GM19023 (cell line): Measurements from ENCODE around the gene VSIG10.
"Not testable (repeated sequence)": the region's sequence is repeated elsewhere in the genome, so short reads cannot be mapped to it uniquely, and the experiment has no call there.

ENCODE experiments used
- ATAC-seq: cut with Tn5 transposase; IDR thresholded peaks from one replicate; pipeline ENCODE4 v1.9.1; 2021; ENCODE audit warnings: mild to moderate bottlenecking, moderate library complexity; ENCODE audit not compliant: unreplicated experiment

The VSIG10 gene

DNA sequence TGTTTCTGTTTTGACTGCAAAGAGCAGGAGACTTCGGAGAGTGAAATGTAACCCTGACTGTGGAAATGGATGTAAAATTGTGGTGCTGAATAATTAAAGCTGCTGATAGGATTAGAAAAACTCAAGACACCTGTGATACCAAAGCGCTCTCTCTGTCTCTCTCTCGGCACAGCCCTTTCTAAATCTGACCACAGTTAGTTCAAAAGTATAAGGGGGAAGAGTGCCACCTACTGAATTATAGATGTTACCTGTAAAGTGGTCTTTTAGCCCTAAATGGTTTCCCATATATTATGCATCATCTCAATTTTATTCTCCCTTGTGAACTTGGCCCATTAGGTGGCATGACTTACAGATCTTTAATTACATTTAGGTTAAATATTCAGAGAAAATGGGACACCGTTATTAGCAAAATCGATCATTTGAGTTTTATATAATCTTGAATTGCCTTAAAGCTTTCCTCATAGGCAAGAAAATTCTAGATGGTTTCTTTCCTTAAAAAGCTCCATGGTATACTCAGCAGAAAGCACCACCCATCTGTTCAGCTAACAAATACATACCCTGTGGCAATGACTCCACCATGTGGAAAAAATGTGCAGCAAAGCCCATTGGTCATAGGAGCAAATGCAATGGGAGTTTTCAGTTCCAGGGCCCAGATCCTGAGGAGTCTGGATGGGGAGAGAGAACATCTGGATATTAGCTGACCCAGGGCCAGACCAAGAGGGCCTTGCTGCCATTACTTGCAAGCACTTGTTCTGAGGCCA, 69.2 kb downstream of the VSIG10 start:
- ATAC-seq, result no peak

DNA sequence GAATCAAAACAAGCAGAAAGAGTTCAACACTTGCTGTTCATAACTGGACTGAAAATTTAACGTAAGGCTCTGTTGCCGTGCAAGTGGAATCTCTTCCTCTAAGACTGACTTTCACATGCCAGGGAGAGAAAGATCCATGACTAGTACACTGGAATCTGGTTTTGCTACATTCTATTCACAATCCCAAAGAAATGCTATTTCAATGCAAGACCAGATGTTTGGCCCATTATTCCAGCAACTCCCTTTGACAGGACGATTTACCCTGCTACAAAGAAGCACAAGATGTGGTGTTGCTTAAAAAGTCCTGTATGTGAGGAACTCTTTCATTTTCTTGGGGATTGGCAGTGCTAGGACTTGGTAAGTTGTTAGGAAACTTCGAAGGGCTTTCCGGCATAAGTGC, 69.9 kb downstream of the VSIG10 start:
- no peak for ATAC-seq

- no peak for ATAC-seq
These were observed 70.5 kb downstream of the VSIG10 start for GRCh38 chr12:118033323-118033722.

- ATAC-seq, result no peak
These were observed 71.6 kb downstream of the VSIG10 start for GRCh38 chr12:118032188-118032587.

DNA sequence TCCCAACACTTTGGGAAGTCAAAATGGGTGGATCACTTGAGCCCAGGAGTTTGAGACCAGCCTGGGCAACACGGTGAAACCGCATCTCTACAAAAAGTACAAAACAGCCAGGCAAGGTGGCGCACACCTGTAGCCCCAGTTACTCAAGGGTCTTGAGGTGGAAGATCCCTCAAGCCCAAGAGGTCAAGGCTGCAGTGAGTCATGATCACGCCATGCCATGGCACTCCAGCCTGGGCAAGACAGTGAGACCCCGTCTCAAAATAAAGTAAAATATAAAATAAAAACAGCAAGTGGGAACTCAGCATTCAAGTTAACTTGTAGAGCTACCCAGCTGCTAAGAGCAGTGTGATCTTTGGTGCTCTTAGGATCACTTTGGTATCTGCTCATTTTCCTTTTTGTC, 74.6 kb downstream of the VSIG10 start:
- no peak for ATAC-seq

- no peak for ATAC-seq
These were observed 78.6 kb downstream of the VSIG10 start for GRCh38 chr12:118025168-118025567.

- no peak for ATAC-seq
These were observed 80.4 kb downstream of the VSIG10 start for GRCh38 chr12:118023301-118023860.

DNA sequence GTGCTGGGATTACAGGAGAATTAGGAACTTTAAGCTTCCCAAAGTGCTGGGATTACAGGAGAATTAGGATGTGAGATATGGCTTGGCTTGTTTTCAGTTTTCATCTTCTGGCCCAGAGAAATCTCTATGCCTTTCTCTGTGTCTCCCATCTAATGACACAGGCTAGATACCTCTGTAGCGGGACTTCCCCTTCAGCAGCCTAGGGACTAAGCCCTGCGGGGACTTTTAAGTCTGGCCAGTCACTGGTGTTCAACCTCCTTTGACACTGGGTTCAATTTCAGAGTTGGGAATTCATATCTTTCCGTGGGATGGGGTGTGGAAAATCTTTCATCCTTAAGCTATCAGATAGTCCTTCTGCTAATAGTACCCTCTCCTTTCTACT, 81.1 kb downstream of the VSIG10 start:
- no peak for ATAC-seq

- ATAC-seq, result not testable (repeated sequence)
These were observed 81.6 kb downstream of the VSIG10 start for GRCh38 chr12:118022097-118022727.

DNA sequence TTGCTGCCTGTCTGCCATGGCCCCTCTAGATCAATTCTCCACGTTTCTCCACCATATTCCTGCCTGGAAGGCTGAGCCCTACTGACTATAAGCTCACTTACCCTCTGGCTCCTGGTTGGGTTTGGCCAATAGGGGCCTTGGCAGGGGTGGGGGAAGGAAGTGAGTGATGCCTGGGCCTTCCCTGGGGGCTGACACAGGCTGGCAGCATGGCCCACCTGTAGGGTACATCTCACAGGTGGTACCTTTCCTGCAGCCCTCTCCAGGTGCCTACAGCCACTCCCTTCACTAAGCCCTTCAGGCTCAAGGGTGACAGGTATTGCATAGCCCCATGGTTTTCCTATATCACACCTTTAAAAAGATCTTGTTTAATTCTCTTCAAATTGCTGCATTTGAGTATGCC, 83.8 kb downstream of the VSIG10 start:
- no peak for ATAC-seq

GRCh38 chr12:118017926-118018325, 85.9 kb downstream of the VSIG10 start:
- no peak for ATAC-seq

- peak; percentile 97 for ATAC-seq
These were observed 87.2 kb downstream of the VSIG10 start, which contains the start of gene RFC5 for GRCh38 chr12:118016424-118017264. RFC5 (plus strand) TSS chr12:118016703; CDS start chr12:118016828, 125 bp downstream.

DNA sequence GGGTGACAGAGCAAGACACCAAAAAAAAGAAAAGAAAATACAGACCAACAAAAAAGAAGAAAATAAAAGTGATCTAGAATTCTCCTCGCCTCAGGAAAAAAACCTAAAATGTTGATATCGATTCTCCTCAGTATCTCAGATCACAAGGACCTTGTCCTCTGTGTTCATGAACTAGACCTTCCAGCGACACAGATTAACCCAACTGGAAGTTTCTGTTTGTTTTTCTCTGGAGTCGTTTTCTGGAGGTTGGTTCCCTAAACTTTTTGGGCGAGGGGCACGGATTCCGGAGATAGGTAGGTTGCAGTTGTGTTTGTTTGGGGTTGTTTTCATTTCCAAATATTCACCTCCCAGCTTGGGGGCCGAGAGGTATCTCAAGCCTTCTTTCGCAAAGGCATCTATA, 87.9 kb downstream of the VSIG10 start:
- ATAC-seq, result no peak

DNA sequence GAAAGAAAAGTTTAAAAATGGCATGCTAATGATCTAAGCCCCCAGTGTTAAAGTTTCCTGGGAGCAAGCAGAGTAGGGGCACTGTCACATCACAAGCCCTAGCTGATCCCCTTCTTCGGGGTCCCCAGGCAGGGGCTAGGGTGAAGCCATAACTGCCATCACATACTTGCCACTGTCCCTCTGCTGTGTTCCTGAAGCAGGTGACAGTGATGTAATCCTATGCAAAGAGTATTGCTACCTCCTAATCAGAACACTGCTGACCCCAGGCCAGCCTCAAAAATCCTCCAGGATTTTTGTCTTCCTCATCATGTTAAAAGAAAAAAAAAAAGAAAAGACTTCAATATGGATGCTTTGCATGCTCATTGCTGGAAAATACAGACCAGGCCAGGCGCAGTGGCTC, 88.5 kb downstream of the VSIG10 start:
- ATAC-seq, result no peak
